ENCODE data around the gene ARHGEF4. TPM values are rescaled to one million over a fixed set of nuclear protein-coding genes. Genes with fewer than 3 reads are reported as not detected.

Gene ARHGEF4
- total RNA-seq, 1 experiment from 2014 or later, result 21.8 TPM

GRCh38 chr2:131010566-131010965 lies 173.9 kb downstream of the ARHGEF4 start:
- no peak for ATAC-seq
- Mint-ChIP-seq H3K27me3 (ENCODE audit: low read depth) (no peaks in the 10 kb centered on the region), H3K4me3 (no peak overlapping the region), H3K36me3 (no peaks in the 10 kb centered on the region), H3K9me3 (no peaks in the 10 kb centered on the region), H3K4me1 (peaks cover 16% of the 10 kb centered on the region), H3K27ac (no peak overlapping the region)
- ChIA-PET CTCF (no interaction called here), POLR2A (no interaction called here)
- TF ChIP-seq ZBTB21 (CRISPR knock-in tag; IDR thresholded peaks at IDR 0.05; ENCODE audit: borderline replicate concordance) (no peak), MYBL2 (CRISPR knock-in tag; IDR thresholded peaks at IDR 0.05) (no peak), SP1 (CRISPR knock-in tag; conservative IDR thresholded peaks at IDR 0.05) (no peak), E2F5 (CRISPR knock-in tag; IDR thresholded peaks at IDR 0.05) (no peak), IRF2 (CRISPR knock-in tag; IDR thresholded peaks at IDR 0.05; ENCODE audit: borderline replicate concordance, low read depth) (no peak), KAT7 (CRISPR knock-in tag; IDR thresholded peaks at IDR 0.05; ENCODE audit: borderline replicate concordance) (no peak), ETV6 (CRISPR knock-in tag; IDR thresholded peaks at IDR 0.05) (no peak), HMGA2 (CRISPR knock-in tag; IDR thresholded peaks at IDR 0.05) (no peak), FOXP4 (CRISPR knock-in tag; IDR thresholded peaks at IDR 0.05) (no peak), E2F1 (CRISPR knock-in tag; IDR thresholded peaks at IDR 0.05) (no peak), ZNF121 (CRISPR knock-in tag; IDR thresholded peaks at IDR 0.05) (no peak), ZNF317 (CRISPR knock-in tag; IDR thresholded peaks at IDR 0.05; ENCODE audit: borderline replicate concordance, low read depth) (no peak), PRDM15 (CRISPR knock-in tag; IDR thresholded peaks at IDR 0.05) (no peak)
- no peak for DNase-seq (ENCODE audit: low spot score)

GRCh38 chr2:131011486-131011885 lies 174.8 kb downstream of the ARHGEF4 start:
- POLR2A ChIA-PET, result no interaction called here
- CTCF ChIA-PET, result interaction anchor here (0.6 to 0.9 kb wide), 2 partner anchors 16 to 47 kb away, joined by 3 read pairs; no protein-coding TSS in a partner anchor
- no peak for DNase-seq (ENCODE audit: low spot score)
- TF ChIP-seq PRDM15 (CRISPR knock-in tag; IDR thresholded peaks at IDR 0.05) (no peak), ZNF121 (CRISPR knock-in tag; IDR thresholded peaks at IDR 0.05) (no peak), JUN (CRISPR knock-in tag; IDR thresholded peaks at IDR 0.05) (no peak), CREB1 (CRISPR knock-in tag; IDR thresholded peaks at IDR 0.05) (no peak), RELA (CRISPR knock-in tag; IDR thresholded peaks at IDR 0.05; ENCODE audit: borderline replicate concordance) (no peak), ZNF263 (CRISPR knock-in tag; IDR thresholded peaks at IDR 0.05; ENCODE audit: low read depth) (no peak), FOXP1 (CRISPR knock-in tag; IDR thresholded peaks at IDR 0.05; ENCODE audit: borderline replicate concordance) (no peak), CTCF (IDR thresholded peaks at IDR 0.05) (no peak)
- peak; percentile 43 for ATAC-seq
- H3K9me3 Mint-ChIP-seq, result no peaks in the 10 kb centered on the region
- no peaks in the 10 kb centered on the region for H3K27me3 Mint-ChIP-seq (ENCODE audit: low read depth)
- no peak overlapping the region for H3K4me3 Mint-ChIP-seq
- no peaks in the 10 kb centered on the region for H3K36me3 Mint-ChIP-seq
- peaks cover 9% of the 10 kb centered on the region for H3K4me1 Mint-ChIP-seq
- H3K27ac Mint-ChIP-seq, result no peak overlapping the region
